HepG2 (cell line): ENCODE results near the gene BAHCC1. TPM values are rescaled to one million over a fixed set of nuclear protein-coding genes. Genes with fewer than 3 reads are reported as not detected.

ENCODE experiments used
- HES4 ChIP-seq: sonication (generic); formaldehyde crosslinking; IDR thresholded peaks from 2 replicates; pipeline ENCODE4 v1.9.0; 2021; ENCODE audit warnings: mild to moderate bottlenecking, missing genetic modification reagents, borderline replicate concordance
- HNF4G ChIP-seq, 2 experiments: sonication (generic) in 1 of 2; formaldehyde crosslinking in 1 of 2; IDR thresholded peaks; 2 replicates each; pipeline versions ENCODE4 v1.4.0 to v1.6.1; 2011 to 2020; ENCODE audit warnings: borderline replicate concordance in 2 of 2, low read depth in 2 of 2, mild to moderate bottlenecking in 2 of 2, low read length in 1 of 2, missing genetic modification reagents in 1 of 2, moderate library complexity in 1 of 2
- HNRNPL ChIP-seq: fragments of 200-400 bp; formaldehyde crosslinking; IDR thresholded peaks from 2 replicates; pipeline ENCODE4 v1.6.1; 2017; ENCODE audit warnings: mild to moderate bottlenecking, low read depth, low read length
- NFE2 ChIP-seq: sonication (generic); formaldehyde crosslinking; IDR thresholded peaks from 2 replicates; pipeline ENCODE4 v1.4.0; 2020; ENCODE audit warnings: missing genetic modification reagents
- NR2F1 ChIP-seq, 2 experiments: fragments of 450-650 bp in 1 of 2; formaldehyde crosslinking in 1 of 2; IDR thresholded peaks; 2 replicates each; pipeline versions ENCODE4 v1.5.0 to v1.6.1; 2016 to 2020; ENCODE audit warnings: mild to moderate bottlenecking in 1 of 2, missing compliant biosample characterization in 1 of 2, missing genetic modification reagents in 1 of 2, moderate library complexity in 1 of 2
- SAP130 ChIP-seq: IDR thresholded peaks from 2 replicates; pipeline ENCODE4 v1.6.1; 2016; ENCODE audit warnings: low read depth
- SIX1 ChIP-seq: sonication (generic); formaldehyde crosslinking; IDR thresholded peaks from 2 replicates; pipeline ENCODE4 v1.4.0; 2020; ENCODE audit warnings: missing genetic modification reagents, borderline replicate concordance
- U2AF1 ChIP-seq: fragments of 200-400 bp; formaldehyde crosslinking; optimal IDR thresholded peaks from 2 replicates; pipeline ENCODE3; 2017; ENCODE audit warnings: mild to moderate bottlenecking, low read depth, low read length
- ZBTB26 ChIP-seq: IDR thresholded peaks from 2 replicates; pipeline ENCODE4 v1.6.1; 2016; ENCODE audit warnings: missing compliant biosample characterization, missing genetic modification reagents, borderline replicate concordance
- ZBTB3 ChIP-seq: sonication (generic); formaldehyde crosslinking; IDR thresholded peaks from 2 replicates; pipeline ENCODE4 v1.4.0; 2020; ENCODE audit warnings: low read depth, mild to moderate bottlenecking, moderate library complexity, missing genetic modification reagents, borderline replicate concordance
- ZC3H13 ChIP-seq: sonication (generic); formaldehyde crosslinking; IDR thresholded peaks from 2 replicates; pipeline ENCODE4 v1.8.1; 2023; ENCODE audit warnings: mild to moderate bottlenecking, missing genetic modification reagents, moderate library complexity
- ZFP37 ChIP-seq: sonication (generic); formaldehyde crosslinking; IDR thresholded peaks from 2 replicates; pipeline ENCODE4 v1.4.0; 2020; ENCODE audit warnings: missing genetic modification reagents, borderline replicate concordance
- ZNF335 ChIP-seq: sonication (generic); formaldehyde crosslinking; IDR thresholded peaks from 2 replicates; pipeline ENCODE4 v1.4.0; 2020; ENCODE audit warnings: missing genetic modification reagents
- ZNF746 ChIP-seq: sonication (generic); formaldehyde crosslinking; IDR thresholded peaks from 2 replicates; pipeline ENCODE4 v1.8.0; 2022; ENCODE audit warnings: mild to moderate bottlenecking, missing genetic modification reagents
- polyA plus RNA-seq, 8 experiments: library from polyadenylated mRNA; depleted of rRNA in 3 of 8; stranded (reverse) in 7 of 8; unstranded in 1 of 8; fragments of >200 nt; fragmentation: Illumina TruSeq in 4 of 8; extraction: Trizol in 4 of 8; gene quantifications; 2 replicates each; pipeline versions ENCODE4 v1.2.1 to v1.2.3, GENCODE V29; 2011 to 2016; ENCODE audit warnings: low read depth in 4 of 8, missing spikeins in 1 of 8, mixed read lengths in 1 of 8; ENCODE audit not compliant: insufficient read depth in 1 of 8
- total RNA-seq, 5 experiments: library from RNA; depleted of rRNA; stranded (reverse); fragments of >200 nt; fragmentation: Illumina TruSeq; extraction: Trizol; gene quantifications; 2 replicates each; pipeline ENCODE4 v1.2.3, GENCODE V29; 2016; ENCODE audit warnings: low read depth in 1 of 5
- TF ChIP-seq, protein P1 (sequence below): sonication (generic); formaldehyde crosslinking; conservative IDR thresholded peaks from 2 replicates; pipeline ENCODE4 v1.4.0; 2020; ENCODE audit warnings: missing genetic modification reagents
- TF ChIP-seq, protein P2 (sequence below): sonication (generic); formaldehyde crosslinking; IDR thresholded peaks from 2 replicates; pipeline ENCODE4 v1.4.0; 2020; ENCODE audit warnings: mild to moderate bottlenecking, missing genetic modification reagents
- TF ChIP-seq, protein P3 (sequence below): sonication (generic); formaldehyde crosslinking; IDR thresholded peaks from 2 replicates; pipeline ENCODE4 v1.8.0; 2022; ENCODE audit warnings: missing genetic modification reagents, mild to moderate bottlenecking, inconsistent platforms, borderline replicate concordance
- TF ChIP-seq, protein P4 (sequence below): sonication (generic); formaldehyde crosslinking; IDR thresholded peaks from 2 replicates; pipeline ENCODE4 v1.4.0; 2020; ENCODE audit warnings: missing genetic modification reagents, mild to moderate bottlenecking, borderline replicate concordance
- TF ChIP-seq, protein P5 (sequence below): sonication (generic); formaldehyde crosslinking; IDR thresholded peaks from 2 replicates; pipeline ENCODE4 v1.4.0; 2020; ENCODE audit warnings: mild to moderate bottlenecking, missing genetic modification reagents

The BAHCC1 gene
- total and polyA plus RNA-seq, 2 of the 13 experiments (the other 11 are each of a cell fraction or from before 2014, with no cell fraction given), result 1.4 to 1.7 TPM

GRCh38 chr17:81386646-81387099 lies 8.6 kb upstream of the BAHCC1 start (continued):
- TF ChIP-seq, protein P1, sequence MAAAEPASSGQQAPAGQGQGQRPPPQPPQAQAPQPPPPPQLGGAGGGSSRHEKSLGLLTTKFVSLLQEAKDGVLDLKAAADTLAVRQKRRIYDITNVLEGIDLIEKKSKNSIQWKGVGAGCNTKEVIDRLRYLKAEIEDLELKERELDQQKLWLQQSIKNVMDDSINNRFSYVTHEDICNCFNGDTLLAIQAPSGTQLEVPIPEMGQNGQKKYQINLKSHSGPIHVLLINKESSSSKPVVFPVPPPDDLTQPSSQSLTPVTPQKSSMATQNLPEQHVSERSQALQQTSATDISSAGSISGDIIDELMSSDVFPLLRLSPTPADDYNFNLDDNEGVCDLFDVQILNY (CRISPR knock-in tag), result 0 out of 2 replicates have a peak, but pooled peaks have one; percentile 41
- TF ChIP-seq ZBTB3 (CRISPR knock-in tag), result no peak
- TF ChIP-seq, protein P2, sequence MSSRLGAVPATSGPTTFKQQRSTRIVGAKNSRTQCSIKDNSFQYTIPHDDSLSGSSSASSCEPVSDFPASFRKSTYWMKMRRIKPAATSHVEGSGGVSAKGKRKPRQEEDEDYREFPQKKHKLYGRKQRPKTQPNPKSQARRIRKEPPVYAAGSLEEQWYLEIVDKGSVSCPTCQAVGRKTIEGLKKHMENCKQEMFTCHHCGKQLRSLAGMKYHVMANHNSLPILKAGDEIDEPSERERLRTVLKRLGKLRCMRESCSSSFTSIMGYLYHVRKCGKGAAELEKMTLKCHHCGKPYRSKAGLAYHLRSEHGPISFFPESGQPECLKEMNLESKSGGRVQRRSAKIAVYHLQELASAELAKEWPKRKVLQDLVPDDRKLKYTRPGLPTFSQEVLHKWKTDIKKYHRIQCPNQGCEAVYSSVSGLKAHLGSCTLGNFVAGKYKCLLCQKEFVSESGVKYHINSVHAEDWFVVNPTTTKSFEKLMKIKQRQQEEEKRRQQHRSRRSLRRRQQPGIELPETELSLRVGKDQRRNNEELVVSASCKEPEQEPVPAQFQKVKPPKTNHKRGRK (CRISPR knock-in tag), result no peak
- TF ChIP-seq HNRNPL, result no peak
- no peak for TF ChIP-seq SIX1
- TF ChIP-seq, protein P3, sequence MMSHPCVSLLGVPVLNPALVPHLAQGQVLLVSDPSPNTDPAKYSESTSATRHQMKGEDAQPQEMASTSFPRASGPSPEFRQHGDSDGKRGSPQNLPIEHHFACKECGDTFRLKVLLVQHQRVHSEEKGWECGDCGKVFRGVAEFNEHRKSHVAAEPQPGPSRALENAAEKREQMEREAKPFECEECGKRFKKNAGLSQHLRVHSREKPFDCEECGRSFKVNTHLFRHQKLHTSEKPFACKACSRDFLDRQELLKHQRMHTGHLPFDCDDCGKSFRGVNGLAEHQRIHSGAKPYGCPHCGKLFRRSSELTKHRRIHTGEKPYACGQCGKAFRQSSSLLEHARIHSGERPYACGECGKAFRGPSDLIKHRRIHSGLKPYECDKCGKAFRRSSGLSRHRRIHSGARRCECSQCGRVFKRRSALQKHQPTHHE (CRISPR knock-in tag), result no peak
- TF ChIP-seq SAP130 (CRISPR knock-in tag), result peak; percentile 23; the same call in 1 of the 2 replicates
- 0 out of 4 replicates have a peak, but pooled peaks of 1 of the 2 experiments have one; percentile 19 for TF ChIP-seq NR2F1 (CRISPR knock-in tag; IDR thresholded peaks at IDR 0.05)
- TF ChIP-seq HNF4G (IDR thresholded peaks at IDR 0.05; ENCODE audit: borderline replicate concordance, low read depth, low read length), result no peak; the same call in 1 of the 2 replicates
- TF ChIP-seq HNF4G (CRISPR knock-in tag; IDR thresholded peaks at IDR 0.05; ENCODE audit: borderline replicate concordance, low read depth), result no peak
- no peak for TF ChIP-seq HES4 (CRISPR knock-in tag)
- no peak for TF ChIP-seq ZNF746 (CRISPR knock-in tag)
- no peak for TF ChIP-seq NFE2 (CRISPR knock-in tag)
- TF ChIP-seq, protein P4, sequence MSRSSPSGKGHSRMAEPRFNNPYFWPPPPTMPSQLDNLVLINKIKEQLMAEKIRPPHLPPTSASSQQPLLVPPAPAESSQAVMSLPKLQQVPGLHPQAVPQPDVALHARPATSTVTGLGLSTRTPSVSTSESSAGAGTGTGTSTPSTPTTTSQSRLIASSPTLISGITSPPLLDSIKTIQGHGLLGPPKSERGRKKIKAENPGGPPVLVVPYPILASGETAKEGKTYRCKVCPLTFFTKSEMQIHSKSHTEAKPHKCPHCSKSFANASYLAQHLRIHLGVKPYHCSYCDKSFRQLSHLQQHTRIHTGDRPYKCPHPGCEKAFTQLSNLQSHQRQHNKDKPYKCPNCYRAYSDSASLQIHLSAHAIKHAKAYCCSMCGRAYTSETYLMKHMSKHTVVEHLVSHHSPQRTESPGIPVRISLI (CRISPR knock-in tag), result no peak
- TF ChIP-seq, protein P5, sequence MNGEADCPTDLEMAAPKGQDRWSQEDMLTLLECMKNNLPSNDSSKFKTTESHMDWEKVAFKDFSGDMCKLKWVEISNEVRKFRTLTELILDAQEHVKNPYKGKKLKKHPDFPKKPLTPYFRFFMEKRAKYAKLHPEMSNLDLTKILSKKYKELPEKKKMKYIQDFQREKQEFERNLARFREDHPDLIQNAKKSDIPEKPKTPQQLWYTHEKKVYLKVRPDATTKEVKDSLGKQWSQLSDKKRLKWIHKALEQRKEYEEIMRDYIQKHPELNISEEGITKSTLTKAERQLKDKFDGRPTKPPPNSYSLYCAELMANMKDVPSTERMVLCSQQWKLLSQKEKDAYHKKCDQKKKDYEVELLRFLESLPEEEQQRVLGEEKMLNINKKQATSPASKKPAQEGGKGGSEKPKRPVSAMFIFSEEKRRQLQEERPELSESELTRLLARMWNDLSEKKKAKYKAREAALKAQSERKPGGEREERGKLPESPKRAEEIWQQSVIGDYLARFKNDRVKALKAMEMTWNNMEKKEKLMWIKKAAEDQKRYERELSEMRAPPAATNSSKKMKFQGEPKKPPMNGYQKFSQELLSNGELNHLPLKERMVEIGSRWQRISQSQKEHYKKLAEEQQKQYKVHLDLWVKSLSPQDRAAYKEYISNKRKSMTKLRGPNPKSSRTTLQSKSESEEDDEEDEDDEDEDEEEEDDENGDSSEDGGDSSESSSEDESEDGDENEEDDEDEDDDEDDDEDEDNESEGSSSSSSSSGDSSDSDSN (CRISPR knock-in tag), result peak; percentile 35; the same call in 1 of the 2 replicates
- no peak for TF ChIP-seq U2AF1
- no peak for TF ChIP-seq ZFP37 (CRISPR knock-in tag)
- TF ChIP-seq ZNF335 (CRISPR knock-in tag), result no peak
- peak; percentile 66; the same call in 1 of the 2 replicates for TF ChIP-seq ZC3H13 (CRISPR knock-in tag)
- no peak for TF ChIP-seq ZBTB26 (CRISPR knock-in tag)
